NCI-H460 (cell line): Measurements from ENCODE around the gene BNC2. TPM values are rescaled to one million over a fixed set of nuclear protein-coding genes. Genes with fewer than 3 reads are reported as not detected.

ENCODE experiments used
- DNase-seq: peaks from one replicate; pipeline ENCODE4 v3.0.0-alpha.2; 2016; ENCODE audit warnings: low read depth; ENCODE audit errors: extremely low read depth
- total RNA-seq: library from RNA; depleted of rRNA; stranded (reverse); fragments of >200 nt; shearing (Covaris generic); gene quantifications from 2 replicates; pipeline ENCODE4 v1.2.3, GENCODE V29; 2014

Gene BNC2
- total RNA-seq, 1 experiment from 2014 or later: 5.7 TPM

GRCh38 chr9:16611983-16612382 is 258.5 kb downstream of the BNC2 start:
- no peak for DNase-seq

DNA sequence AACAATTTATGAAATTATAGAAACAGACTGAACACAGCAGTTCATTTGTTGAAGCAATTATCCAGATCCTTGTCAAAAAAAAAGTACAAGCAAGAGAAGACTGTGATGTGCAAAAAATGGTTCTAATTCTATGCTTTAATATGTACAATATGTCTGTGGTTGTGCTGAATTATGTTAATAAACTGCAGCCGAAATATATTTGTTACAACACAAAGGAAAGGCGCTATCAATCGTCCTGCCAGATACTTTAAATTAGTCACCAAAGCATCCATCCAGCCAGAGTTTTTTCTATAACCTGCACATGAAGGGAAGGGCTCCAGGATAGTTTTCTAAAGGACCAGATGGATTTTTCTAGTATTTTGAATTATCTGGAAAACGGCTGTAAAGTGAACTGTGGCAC is 259.5 kb downstream of the BNC2 start:
- DNase-seq: no peak

DNA sequence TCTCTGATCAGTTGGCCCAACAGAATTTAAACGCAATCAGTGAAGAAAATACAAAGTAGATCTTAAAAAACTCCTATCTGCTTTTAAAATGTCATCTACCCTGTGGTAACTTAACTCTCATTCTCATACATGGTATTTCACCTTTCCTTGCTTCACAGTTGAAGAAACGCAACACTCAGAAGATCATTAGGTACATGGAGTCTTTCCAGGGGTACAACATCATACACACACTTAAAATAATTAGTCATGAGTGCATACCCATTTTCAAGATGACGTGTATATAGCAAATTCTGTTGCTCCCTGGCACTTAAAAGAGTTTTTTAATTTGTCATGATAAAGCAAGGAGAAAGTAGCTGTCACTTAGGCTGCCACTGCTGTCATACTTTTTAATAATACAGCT is 259.9 kb downstream of the BNC2 start:
- DNase-seq: no peak

DNA sequence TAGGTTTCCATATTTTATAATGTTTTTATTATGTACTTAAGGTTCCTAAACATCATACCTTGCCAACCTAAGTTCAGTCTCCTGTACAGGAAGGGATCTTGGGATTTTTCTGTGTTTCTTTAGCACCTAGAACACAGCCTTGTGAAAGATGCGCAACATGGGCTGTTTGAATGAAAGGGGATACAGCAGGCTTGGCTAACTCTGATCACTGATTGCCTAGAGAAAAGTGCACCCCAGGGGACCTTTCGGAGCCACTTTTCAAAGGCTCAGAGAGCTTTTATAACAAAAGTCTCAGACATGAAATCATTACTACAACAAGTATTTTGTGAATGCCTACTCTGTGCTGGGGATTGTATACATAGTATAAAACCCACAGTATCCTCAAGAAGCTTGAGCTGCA is 261.6 kb downstream of the BNC2 start:
- DNase-seq: no peak

GRCh38 chr9:16602494-16602893 is 268.0 kb downstream of the BNC2 start:
- DNase-seq: no peak

DNA sequence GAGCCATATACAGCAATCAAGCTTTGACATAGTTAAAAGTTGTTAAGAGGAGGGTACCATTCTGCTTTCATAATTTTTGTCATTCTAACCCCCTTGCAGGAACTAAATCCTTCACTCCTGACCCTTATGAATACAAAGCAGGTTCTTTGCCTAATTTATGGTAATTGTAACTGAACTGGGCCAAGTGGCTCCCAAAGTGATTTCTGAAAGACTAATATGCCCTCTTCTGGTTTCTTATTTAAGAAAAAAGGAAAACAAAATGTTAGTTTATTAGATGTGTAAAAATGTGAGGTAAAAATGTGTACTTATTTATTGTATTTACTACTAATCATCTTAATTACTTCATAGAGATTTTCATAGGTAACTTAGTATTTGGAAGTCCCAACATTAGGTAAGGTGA is 268.5 kb downstream of the BNC2 start:
- DNase-seq: no peak

GRCh38 chr9:16598316-16598715 is 272.2 kb downstream of the BNC2 start:
- peak; percentile 4 for DNase-seq

- no peak for DNase-seq
Observed at GRCh38 chr9:16597136-16597535, 273.3 kb downstream of the BNC2 start.

GRCh38 chr9:16595227-16595626 is 275.2 kb downstream of the BNC2 start:
- no peak for DNase-seq

- DNase-seq: no peak
Observed at GRCh38 chr9:16594787-16595186, 275.7 kb downstream of the BNC2 start.

GRCh38 chr9:16593746-16594145 is 276.7 kb downstream of the BNC2 start:
- no peak for DNase-seq

DNA sequence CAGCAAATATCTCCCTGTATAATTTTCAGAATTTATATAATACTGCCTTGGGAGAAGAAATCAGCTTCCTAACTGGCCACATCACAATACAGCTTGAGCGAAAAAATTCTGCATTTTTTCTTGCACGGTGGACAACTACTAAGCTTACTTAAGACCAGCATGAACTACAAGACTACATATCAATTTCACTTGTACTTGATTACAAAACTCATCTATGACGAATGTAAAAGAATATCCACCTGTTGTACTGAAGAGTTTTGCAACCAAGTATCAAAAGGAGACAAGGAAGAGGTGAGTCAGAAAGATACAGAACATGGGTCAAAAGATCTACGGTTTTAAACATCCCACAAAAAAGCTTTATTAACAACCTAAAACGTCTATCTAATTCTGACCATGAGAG is 279.4 kb downstream of the BNC2 start:
- DNase-seq: no peak

- DNase-seq: no peak
Observed at GRCh38 chr9:16585591-16585990, 284.9 kb downstream of the BNC2 start.

DNA sequence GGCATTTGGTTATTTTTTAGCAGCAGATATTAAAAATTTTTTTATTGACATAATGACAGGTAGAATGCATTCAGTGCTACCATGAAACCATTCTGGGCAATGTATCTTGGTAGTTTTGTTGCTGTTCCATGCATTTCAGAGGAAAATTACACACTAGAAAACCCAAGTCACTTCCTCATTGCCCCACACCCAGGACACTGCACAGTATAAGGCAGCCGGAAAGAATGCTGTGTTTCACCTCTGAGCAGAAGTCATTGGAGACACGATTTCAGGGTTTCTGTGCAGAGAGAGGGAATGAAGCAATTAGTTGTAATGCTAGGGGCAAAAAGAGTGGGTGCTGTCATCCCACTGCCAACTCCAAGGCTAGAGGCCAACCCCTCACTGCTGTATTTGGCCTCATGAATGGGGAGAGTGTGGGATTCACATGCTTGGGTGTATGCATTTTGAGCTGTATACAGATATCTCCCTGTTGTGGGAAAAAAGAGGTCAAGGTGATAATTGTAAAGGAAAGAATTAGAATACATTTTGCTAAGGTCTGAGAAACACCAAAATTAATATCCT is 290.5 kb downstream of the BNC2 start:
- DNase-seq: no peak

GRCh38 chr9:16575986-16576245 is 294.6 kb downstream of the BNC2 start:
- no peak for DNase-seq

- DNase-seq: peak; percentile 24
Observed at GRCh38 chr9:16575142-16575985, 295.1 kb downstream of the BNC2 start.

GRCh38 chr9:16572005-16572734 is 298.3 kb downstream of the BNC2 start:
- no peak for DNase-seq

- DNase-seq: no peak
Observed at GRCh38 chr9:16571127-16571802, 299.2 kb downstream of the BNC2 start.

GRCh38 chr9:16563446-16563845 is 307.0 kb downstream of the BNC2 start:
- no peak for DNase-seq

DNA sequence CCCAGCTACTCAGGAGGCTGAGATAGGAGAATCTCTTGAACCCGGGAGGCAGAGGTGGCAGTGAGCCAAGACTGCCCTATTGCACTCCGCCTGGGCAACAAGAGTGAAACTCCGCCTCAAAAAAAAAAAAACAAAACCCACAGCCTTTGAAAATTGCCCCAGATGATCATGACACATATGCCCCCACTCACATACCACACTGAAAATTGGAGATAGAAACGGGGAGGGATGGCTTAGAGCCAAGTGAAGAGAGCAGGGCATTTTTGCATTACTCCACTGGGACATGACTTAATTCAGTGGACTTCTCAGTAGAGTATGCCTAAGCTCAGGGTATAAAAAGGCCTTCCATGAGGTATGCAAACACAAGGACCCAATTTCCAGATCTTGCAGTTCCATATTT is 309.3 kb downstream of the BNC2 start:
- DNase-seq: no peak

DNA sequence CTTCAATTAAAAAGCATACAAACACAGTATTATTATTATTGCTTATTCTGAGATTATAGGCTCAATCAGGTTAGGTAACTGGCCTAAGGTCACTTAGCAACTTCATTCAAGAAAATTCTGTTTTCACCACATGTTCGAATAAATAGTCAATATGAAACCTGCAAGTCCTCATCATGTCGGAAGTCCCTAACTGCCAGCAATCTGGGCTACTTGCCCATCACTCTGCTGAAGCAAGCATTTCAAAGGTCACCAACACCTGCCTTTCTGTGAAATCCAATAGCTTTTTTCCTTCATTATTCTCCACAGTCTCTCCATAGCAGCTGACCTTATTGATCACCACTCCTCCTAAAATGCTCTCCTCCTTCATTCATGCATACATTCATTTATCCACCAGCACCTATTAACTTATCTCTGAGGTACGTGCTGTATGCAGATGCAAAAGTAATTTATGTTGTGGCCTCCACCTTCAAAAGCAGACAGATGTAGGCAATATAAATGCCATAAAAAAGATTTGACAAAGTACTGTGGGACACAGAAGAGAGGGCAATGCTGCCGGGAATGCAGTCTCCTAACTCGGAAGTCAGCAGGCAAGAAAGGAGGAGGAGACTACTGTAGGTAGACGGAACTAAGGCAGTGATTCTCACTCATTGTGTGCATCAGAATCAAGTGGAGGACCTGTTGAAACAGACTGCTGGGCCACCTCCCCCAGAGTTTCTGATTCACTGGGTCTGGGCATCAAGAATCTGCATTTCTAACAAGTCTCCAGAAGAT is 310.9 kb downstream of the BNC2 start:
- no peak for DNase-seq
